GM21576 (cell line): Measurements from ENCODE around the gene JARID2.

Source experiments
- ATAC-seq: cut with Tn5 transposase; IDR thresholded peaks from one replicate; pipeline ENCODE4 v1.9.1; 2021; ENCODE audit warnings: mild to moderate bottlenecking, moderate library complexity; ENCODE audit not compliant: unreplicated experiment

The JARID2 gene

GRCh38 chr6:15245361-15246216 lies at the start of gene JARID2:
TSS of gene JARID2 (plus strand) at chr6:15246069. CDS start at chr6:15246540, 471 bp downstream.
- ATAC-seq: peak; percentile 50

- no peak for ATAC-seq
These were observed 45.8 kb upstream of the JARID2 start for GRCh38 chr6:15200087-15200486.

- ATAC-seq: no peak
These were observed 40.5 kb upstream of the JARID2 start for GRCh38 chr6:15205321-15205720.

- no peak for ATAC-seq
These were observed 39.0 kb upstream of the JARID2 start for GRCh38 chr6:15206887-15207286.

- ATAC-seq: no peak
These were observed 37.9 kb upstream of the JARID2 start for GRCh38 chr6:15207923-15208322.

- no peak for ATAC-seq
These were observed 31.9 kb upstream of the JARID2 start for GRCh38 chr6:15213838-15214400.

GRCh38 chr6:15218401-15218800 lies 27.5 kb upstream of the JARID2 start:
- no peak for ATAC-seq

- ATAC-seq: no peak
These were observed 25.8 kb upstream of the JARID2 start for GRCh38 chr6:15220062-15220461.

- no peak for ATAC-seq
These were observed 18.0 kb upstream of the JARID2 start for GRCh38 chr6:15227827-15228318.

- no peak for ATAC-seq
These were observed 15.0 kb upstream of the JARID2 start for GRCh38 chr6:15230827-15231226.

- ATAC-seq: no peak
These were observed 12.9 kb upstream of the JARID2 start for GRCh38 chr6:15232836-15233510.

GRCh38 chr6:15234068-15234758 lies 11.7 kb upstream of the JARID2 start:
- ATAC-seq: no peak

- no peak for ATAC-seq
These were observed 6.1 kb upstream of the JARID2 start for GRCh38 chr6:15239616-15240364.

- no peak for ATAC-seq
These were observed 3.4 kb upstream of the JARID2 start for GRCh38 chr6:15242503-15242902.

GRCh38 chr6:15242937-15243614 lies 2.8 kb upstream of the JARID2 start:
- no peak for ATAC-seq

GRCh38 chr6:15243910-15244619 lies 1.8 kb upstream of the JARID2 start:
- no peak for ATAC-seq

- ATAC-seq: no peak
These were observed 1.1 kb upstream of the JARID2 start for GRCh38 chr6:15244620-15245360.

- ATAC-seq: no peak
These were observed 372 bp downstream of the JARID2 start for GRCh38 chr6:15246217-15246665.
